HFF-Myc (cell line): ENCODE measurements around the gene DNAJC19.

Experiments
- DNase-seq: peaks from one replicate; pipeline ENCODE4 v3.0.0-alpha.2; 2011; ENCODE audit warnings: low read depth; ENCODE audit errors: extremely low read depth
- H3K4me3 ChIP-seq: replicated peaks from 2 replicates; pipeline ENCODE4 v1.5.1; 2011; ENCODE audit warnings: low read depth, mild to moderate bottlenecking, control low read depth, low read length
- CTCF ChIP-seq: IDR thresholded peaks from 2 replicates; pipeline ENCODE4 v1.5.1; 2012; ENCODE audit warnings: mild to moderate bottlenecking, low read depth, low read length, control low read depth; ENCODE audit errors: missing control alignments

DNAJC19 gene

GRCh38 chr3:180981912-180982311 lies 7.6 kb downstream of the DNAJC19 start:
- no peak for TF ChIP-seq CTCF
- DNase-seq, result no peak
- H3K4me3 ChIP-seq, result no peak overlapping the region

GRCh38 chr3:180980611-180981010 lies 8.9 kb downstream of the DNAJC19 start:
- H3K4me3 ChIP-seq, result no peak overlapping the region
- TF ChIP-seq CTCF, result no peak
- DNase-seq, result no peak

- no peak for DNase-seq
- no peak overlapping the region for H3K4me3 ChIP-seq
- no peak for TF ChIP-seq CTCF
Observed at GRCh38 chr3:180979961-180980360, 9.6 kb downstream of the DNAJC19 start.

- DNase-seq, result no peak
- no peak for TF ChIP-seq CTCF
- H3K4me3 ChIP-seq, result no peak overlapping the region
Observed at GRCh38 chr3:180977498-180977897, 12.0 kb downstream of the DNAJC19 start.

- H3K4me3 ChIP-seq, result no peak overlapping the region
- no peak for TF ChIP-seq CTCF
Observed at GRCh38 chr3:180974286-180974685, 15.2 kb downstream of the DNAJC19 start.

GRCh38 chr3:180973543-180973942 lies 16.0 kb downstream of the DNAJC19 start:
- TF ChIP-seq CTCF, result no peak
- DNase-seq, result no peak
- H3K4me3 ChIP-seq, result no peak overlapping the region

More at GRCh38 chr3:180974286-180974685, 15.2 kb downstream of the DNAJC19 start:
- DNase-seq, result no peak

GRCh38 chr3:180970931-180971330 lies 18.6 kb downstream of the DNAJC19 start:
- no peak overlapping the region for H3K4me3 ChIP-seq
- DNase-seq, result no peak
- no peak for TF ChIP-seq CTCF
